Measurements from ENCODE around the gene TUBB.
"Not testable (repeated sequence)": the region's sequence is repeated elsewhere in the genome, so short reads cannot be mapped to it uniquely, and the experiment has no call there.

Gene TUBB

GRCh38 chr6:30719356-30719755 lies 796 bp upstream of the TUBB start:
- no peak for DNase-seq

- no peak for DNase-seq
Measured at GRCh38 chr6:30720738-30721197, 616 bp downstream of the TUBB start.

- peak; percentile 94 to 98 for DNase-seq
Measured at GRCh38 chr6:30721198-30722024, 1.3 kb downstream of the TUBB start.

GRCh38 chr6:30722025-30722279 lies 1.8 kb downstream of the TUBB start:
- DNase-seq: not testable (repeated sequence)

GRCh38 chr6:30722280-30723112 lies 2.3 kb downstream of the TUBB start:
- peak; percentile 88 to 91 for DNase-seq

GRCh38 chr6:30723159-30723842 lies 3.1 kb downstream of the TUBB start:
- not testable (repeated sequence) for DNase-seq

- not testable (repeated sequence) for DNase-seq
Measured at GRCh38 chr6:30723843-30724741, 3.9 kb downstream of the TUBB start.

- DNase-seq: no peak
Measured at GRCh38 chr6:30724906-30725667, 4.9 kb downstream of the TUBB start.

GRCh38 chr6:30725713-30726505 lies 5.8 kb downstream of the TUBB start:
- DNase-seq: no peak

- no peak for DNase-seq
Measured at GRCh38 chr6:30726506-30727413, 6.6 kb downstream of the TUBB start.

GRCh38 chr6:30727920-30728553 lies 7.9 kb downstream of the TUBB start:
- no peak for DNase-seq

- peak; percentile 77 to 78 for DNase-seq
Measured at GRCh38 chr6:30730601-30731435, 10.7 kb downstream of the TUBB start.

- no peak for DNase-seq
Measured at GRCh38 chr6:30732237-30732943, 12.2 kb downstream of the TUBB start.

- DNase-seq: no peak
Measured at GRCh38 chr6:30735668-30736314, 15.6 kb downstream of the TUBB start.

GRCh38 chr6:30738532-30738931 lies 18.4 kb downstream of the TUBB start:
- DNase-seq: no peak

GRCh38 chr6:30740540-30740870 lies 20.4 kb downstream of the TUBB start:
- no peak for DNase-seq

All from stimulated activated CD4-positive, alpha-beta T cell treated with anti-CD3 and anti-CD28 coated beads, Interleukin-2, amount 100 ng/mL, for 48 hours (primary cell).